ENCODE data around the gene SMLR1.

Gene SMLR1

DNA sequence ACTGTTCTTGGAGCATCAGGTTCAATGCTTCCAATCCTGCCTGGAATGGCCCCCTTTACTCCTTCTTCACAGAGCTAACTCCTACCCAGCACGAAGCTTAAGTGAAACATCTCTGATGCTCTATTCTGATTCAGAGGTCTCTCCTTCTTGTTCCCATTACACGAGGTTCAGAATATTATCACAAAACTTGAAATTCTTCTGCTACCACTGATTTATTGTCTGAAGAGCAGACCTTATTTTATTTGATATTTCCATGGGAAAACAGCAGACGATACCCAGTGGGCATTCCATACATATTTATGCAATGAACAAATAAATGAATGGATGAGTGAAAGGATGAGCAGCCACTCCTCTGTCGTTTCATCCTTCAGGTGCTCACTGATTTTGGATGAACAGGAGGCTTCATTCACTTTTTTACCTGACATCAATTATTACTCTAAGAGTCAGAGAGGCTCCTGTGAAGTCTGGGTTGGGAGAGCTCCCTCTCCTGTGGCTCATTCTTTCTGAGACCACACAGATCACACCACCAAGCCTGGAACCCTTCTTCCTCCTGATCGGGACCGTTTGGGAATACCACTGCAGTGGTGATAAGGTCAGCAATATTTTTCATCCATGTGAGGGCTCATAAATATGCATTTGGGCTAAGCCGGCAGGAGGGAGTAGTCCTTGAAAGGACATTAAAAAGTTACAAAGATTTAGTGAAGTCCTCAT is 25.8 kb downstream of the SMLR1 start:
- DNase-seq (ENCODE audit: low read depth in 2 of 2), result no peak

GRCh38 chr6:130853555-130854183 is 26.5 kb downstream of the SMLR1 start:
- no peak for DNase-seq (ENCODE audit: low read depth in 2 of 2)

- DNase-seq (ENCODE audit: low read depth in 2 of 2), result no peak
Measured at GRCh38 chr6:130858054-130858453, 30.8 kb downstream of the SMLR1 start.

DNA sequence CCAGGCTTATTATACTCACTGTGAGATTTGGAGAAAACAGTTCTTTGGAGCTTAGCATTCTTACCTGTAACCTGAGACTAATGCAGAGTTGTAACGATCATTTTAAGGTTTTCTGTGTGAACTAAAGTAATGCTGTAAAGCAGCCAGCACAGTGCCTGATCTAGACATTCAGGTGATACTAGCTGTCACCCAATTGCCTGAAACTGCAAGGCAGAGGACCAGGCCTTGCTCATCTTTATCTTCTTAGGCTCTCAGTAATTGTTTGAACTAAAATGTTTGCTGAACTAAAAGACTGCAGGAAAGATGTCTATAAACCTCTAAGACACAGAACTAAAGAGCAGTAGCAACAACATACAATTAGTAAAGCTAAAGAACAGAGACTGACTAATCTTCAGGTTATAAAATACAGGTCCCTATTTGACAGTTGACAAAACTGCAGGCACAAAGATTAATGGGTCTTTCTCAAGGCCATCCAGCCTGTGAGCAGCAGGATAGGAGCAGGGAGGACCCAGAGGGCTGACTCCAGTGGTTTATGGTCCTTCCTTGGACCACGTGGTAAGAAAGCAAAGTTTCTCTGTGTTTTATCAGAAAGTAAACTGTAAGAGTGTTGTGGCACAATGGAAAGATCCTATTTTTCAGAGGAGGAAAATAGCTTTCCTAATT is 31.4 kb downstream of the SMLR1 start:
- no peak for DNase-seq (ENCODE audit: low read depth in 2 of 2)

- no peak for DNase-seq (ENCODE audit: low read depth in 2 of 2)
Measured at GRCh38 chr6:130859161-130859867, 32.1 kb downstream of the SMLR1 start.

DNA sequence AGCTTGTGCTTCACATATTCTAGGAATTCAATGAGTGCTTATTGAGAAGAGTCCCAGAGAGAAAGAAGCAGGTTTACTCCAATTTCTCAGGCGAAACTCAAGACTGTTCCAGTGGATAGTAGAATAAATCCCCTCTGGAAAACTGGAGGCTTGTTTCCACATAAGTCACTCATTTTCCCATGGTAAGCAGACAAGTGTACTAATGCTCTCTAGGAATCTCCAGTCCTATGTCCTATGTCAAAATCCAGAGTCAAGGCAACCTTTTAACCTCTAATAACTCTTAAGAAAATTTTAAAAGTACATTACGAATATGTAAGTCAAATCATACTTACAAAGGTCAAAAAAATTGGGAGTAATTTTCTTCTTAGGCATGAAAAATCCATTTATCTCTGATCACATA is 35.2 kb downstream of the SMLR1 start:
- DNase-seq (ENCODE audit: low read depth in 2 of 2), result no peak

DNA sequence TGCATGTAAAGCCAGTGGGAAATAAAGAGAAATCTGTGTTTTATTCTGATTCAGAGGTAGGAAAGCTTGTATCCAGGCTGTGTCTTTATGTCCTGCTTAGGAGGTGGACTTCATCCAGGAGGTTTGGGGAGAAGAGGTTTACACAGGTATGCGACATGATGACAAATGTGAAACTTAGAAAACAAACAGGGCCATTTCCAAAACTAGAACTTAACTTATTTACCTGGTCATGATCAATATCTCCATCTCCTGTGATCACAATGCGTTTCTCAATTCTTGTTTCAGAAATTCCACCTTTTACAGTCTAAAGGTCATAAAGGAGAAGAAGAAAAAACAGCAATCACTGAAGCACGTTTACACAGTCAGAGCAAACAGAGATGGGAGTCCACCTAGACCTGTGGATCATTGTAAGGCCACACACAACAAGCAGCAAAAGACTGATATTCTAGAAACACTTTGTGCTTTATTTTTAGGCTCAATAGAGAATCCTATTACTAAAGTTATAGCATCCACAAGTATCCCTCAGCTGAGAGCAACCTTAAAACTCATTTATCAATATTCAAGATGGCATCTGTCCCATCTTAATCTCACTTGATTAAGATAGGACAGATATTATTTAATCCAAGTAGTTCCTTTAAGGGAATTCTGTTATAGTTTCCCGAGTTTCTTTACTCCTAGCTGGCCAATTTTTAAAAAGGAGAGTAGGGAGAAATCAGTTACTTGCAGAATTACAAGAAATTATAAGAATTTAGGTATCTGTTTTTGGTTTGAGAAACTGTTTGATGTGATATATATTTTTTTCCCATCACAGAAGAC is 36.4 kb downstream of the SMLR1 start:
- no peak for DNase-seq (ENCODE audit: low read depth in 2 of 2)

GRCh38 chr6:130864344-130864743 is 37.1 kb downstream of the SMLR1 start:
- no peak for DNase-seq (ENCODE audit: low read depth in 2 of 2)

DNA sequence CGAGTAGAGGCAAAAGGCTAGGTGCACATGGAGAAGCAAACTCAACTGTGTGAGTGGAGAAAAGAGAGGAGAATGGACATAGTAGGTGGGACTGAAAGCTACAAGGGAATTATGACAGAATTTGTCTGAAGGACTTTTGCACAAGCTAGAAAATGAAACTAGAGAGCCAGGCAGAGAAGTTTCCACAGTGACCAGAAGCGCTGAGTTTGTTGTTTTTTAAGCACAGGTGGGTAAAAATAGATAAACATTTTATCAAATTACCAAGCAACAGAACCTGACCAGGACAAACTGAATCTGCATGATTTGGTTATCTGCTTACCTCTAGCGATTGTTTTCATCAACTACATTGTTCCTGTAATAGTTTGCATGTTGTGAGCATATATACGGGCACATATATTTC is 38.6 kb downstream of the SMLR1 start:
- DNase-seq (ENCODE audit: low read depth in 2 of 2), result no peak

DNA sequence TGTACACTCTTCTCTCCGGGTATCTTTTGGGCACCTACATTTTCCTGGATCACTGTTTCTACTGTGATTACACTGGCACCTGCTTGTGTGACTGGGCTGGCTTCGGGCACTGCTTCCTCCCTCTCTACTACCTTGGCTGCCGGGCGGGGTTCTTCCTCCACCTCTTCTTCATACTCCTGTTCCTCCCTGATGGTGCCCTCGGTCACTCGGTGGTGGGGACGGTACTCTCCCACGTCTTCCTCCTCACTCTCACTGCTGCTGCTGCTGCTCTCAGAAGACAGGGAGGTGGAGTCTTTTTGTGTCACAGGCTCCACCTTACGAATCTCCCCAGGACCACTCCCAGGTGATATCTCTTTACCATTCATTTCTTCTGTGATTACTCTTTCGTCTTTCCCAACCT is 42.5 kb downstream of the SMLR1 start:
- DNase-seq (ENCODE audit: low read depth in 2 of 2), result no peak

- no peak for DNase-seq (ENCODE audit: low read depth in 2 of 2)
Measured at GRCh38 chr6:130870179-130870880, 43.1 kb downstream of the SMLR1 start.

DNA sequence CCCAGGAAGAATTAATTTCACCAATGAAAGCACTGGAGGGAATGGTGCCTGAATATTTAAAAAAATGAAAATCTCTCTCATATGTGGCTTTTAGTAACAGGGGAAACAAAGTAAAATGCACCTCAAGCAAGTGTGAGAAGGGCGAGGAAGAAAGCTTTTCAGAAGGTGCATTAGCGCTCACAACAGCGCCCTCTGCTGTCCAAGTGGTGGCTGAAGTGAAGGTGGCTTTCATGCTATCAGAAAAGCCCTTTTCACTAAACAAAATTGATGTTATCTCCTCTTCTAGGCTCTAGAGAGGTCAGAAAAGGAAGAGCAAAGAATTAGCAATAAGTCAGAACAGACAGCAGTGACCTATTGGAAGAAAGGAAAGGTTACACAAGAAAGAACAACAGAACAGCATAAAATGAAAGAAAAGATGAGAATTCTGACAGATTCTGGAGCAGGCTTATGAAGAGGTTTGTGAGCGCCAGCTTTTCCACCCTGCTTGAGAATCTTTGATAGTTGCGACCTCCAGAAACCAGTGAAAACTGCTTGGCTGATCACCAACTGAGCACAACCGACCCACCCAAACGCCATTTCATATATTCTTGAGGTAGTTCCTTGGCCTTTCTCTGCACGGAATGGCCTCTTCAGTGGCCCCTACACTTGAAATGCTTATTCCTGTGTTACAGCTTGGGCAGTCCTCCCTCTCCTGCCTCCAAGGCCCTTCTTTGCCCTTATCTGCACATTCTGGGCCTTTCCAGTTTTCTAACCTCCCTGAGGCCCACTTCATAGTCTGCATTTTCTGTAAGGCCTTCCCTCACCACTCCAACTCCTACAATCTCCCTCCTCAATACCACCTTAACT is 45.3 kb downstream of the SMLR1 start:
- DNase-seq (ENCODE audit: low read depth in 2 of 2), result peak; percentile 48 to 66

DNA sequence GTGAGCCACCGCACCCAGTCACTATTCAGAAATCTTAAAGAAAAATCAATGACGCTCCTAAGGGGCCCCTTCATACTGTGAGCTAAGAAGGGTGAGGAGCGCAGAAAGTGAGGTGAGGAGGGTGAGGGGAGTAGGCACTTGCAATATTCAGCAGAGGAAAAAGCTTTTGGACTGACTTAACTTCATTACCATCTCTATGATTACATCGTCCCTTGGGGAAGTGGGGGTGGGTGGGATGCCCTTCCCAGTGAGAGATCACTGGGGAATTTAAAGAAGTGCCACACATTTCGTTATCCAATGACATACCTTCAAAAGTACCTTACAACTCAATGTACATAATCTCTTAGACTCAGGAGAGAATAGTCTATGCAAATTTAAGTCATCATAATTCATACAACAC is 46.5 kb downstream of the SMLR1 start:
- DNase-seq (ENCODE audit: low read depth in 2 of 2), result no peak

GRCh38 chr6:130879826-130880225 is 52.6 kb downstream of the SMLR1 start:
- DNase-seq (ENCODE audit: low read depth in 2 of 2), result no peak

GRCh38 chr6:130882370-130882769 is 55.2 kb downstream of the SMLR1 start:
- no peak for DNase-seq (ENCODE audit: low read depth in 2 of 2)

DNA sequence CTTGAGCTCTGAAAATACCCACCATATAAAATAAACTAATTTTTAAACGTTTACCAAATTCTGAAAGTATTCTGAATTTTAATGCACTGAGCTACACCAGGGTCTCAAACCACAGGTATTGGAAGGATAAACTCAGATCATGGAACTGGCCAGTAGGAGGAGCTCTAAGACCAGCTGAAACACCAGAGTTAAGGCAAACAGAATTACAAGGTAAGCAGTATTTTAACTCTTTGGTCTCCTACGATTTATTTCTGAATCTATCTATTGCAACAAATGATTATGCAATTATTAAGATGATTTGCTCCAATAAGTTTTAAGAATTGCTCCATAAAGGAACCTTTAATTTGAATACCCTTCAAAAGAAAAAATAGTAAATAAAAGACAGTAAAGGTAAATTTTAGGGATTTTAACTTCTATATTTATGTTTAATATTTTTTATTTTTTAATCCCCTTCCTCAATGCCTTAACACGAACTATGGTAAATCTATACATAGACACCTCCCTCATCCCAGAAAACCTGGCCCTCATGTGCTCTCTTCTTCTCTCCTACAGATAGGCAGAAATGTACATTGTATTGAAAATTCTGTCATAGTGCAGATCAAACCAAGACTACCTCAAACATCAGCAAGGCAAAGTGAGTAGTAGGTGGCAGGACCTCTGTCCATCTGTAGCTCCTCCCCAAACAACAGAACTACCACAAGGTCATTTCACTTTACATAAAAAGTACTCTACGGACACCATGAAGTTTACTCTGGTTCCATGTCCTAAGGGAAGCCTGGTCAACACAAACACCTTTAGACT is 58.4 kb downstream of the SMLR1 start:
- DNase-seq (ENCODE audit: low read depth in 2 of 2), result peak; percentile 44 to 73

All from activated CD4-positive, alpha-beta T cell treated with anti-CD3 and anti-CD28 coated beads for 24 hours (primary cell).